Liver (tissue), 9 donors: ENCODE results near the gene TCERG1L. TPM values are rescaled to one million over a fixed set of nuclear protein-coding genes. Genes with fewer than 3 reads are reported as not detected.

ENCODE experiments used
- DNase-seq: peaks from one replicate; pipeline ENCODE4 v3.0.0-alpha.2; 2017; ENCODE audit warnings: low spot score
- H3K27ac ChIP-seq, 2 donors: one replicate each; pipeline ENCODE4 v1.7.0; 2013; ENCODE audit warnings: inconsistent platforms in 2 of 2, low read length in 2 of 2, control low read depth in 1 of 2, low read depth in 1 of 2, mild to moderate bottlenecking in 1 of 2
- H3K27me3 ChIP-seq, 4 donors: one replicate each; pipeline versions ENCODE4 v1.6.1 to v1.7.0; 2013; ENCODE audit warnings: low read length in 3 of 4, inconsistent platforms in 1 of 4, mild to moderate bottlenecking in 1 of 4, moderate library complexity in 1 of 4; ENCODE audit not compliant: control insufficient read depth in 4 of 4, insufficient read depth in 4 of 4
- H3K36me3 ChIP-seq, 4 donors: one replicate each; pipeline versions ENCODE4 v1.6.1 to v1.7.0; 2013; ENCODE audit warnings: low read length in 3 of 4, mild to moderate bottlenecking in 3 of 4, low read depth in 1 of 4, moderate library complexity in 1 of 4; ENCODE audit not compliant: control insufficient read depth in 4 of 4, insufficient read depth in 3 of 4
- H3K4me1 ChIP-seq, 4 donors: one replicate each; pipeline versions ENCODE4 v1.6.1 to v1.7.0; 2013; ENCODE audit warnings: low read length in 3 of 4, mild to moderate bottlenecking in 3 of 4, moderate library complexity in 1 of 4; ENCODE audit not compliant: control insufficient read depth in 4 of 4, insufficient read depth in 4 of 4
- H3K4me3 ChIP-seq, 3 donors: one replicate each; pipeline versions ENCODE4 v1.6.1 to v1.7.0; 2013; ENCODE audit warnings: low read length in 3 of 3, control low read depth in 1 of 3, low read depth in 1 of 3, mild to moderate bottlenecking in 1 of 3
- H3K9ac ChIP-seq, 2 donors: one replicate each; pipeline ENCODE4 v1.7.0; 2013; ENCODE audit warnings: low read length in 2 of 2, mild to moderate bottlenecking in 2 of 2, moderate library complexity in 2 of 2, control low read depth in 1 of 2, low read depth in 1 of 2
- H3K9me3 ChIP-seq, 4 donors: one replicate each; pipeline versions ENCODE4 v1.6.1 to v1.7.0; 2013; ENCODE audit warnings: low read length in 3 of 4; ENCODE audit not compliant: control insufficient read depth in 4 of 4
- EGR1 ChIP-seq, 2 donors: IDR thresholded peaks; 2 replicates each; pipeline ENCODE4 v1.6.1; 2016 to 2018; ENCODE audit warnings: antibody characterized with exemption in 2 of 2, low read depth in 2 of 2
- FOXA1 ChIP-seq: IDR thresholded peaks from 2 replicates; pipeline ENCODE4 v1.6.1; 2016; ENCODE audit warnings: antibody characterized with exemption
- FOXA2 ChIP-seq: IDR thresholded peaks from 2 replicates; pipeline ENCODE4 v1.6.1; 2016; ENCODE audit warnings: antibody characterized with exemption
- GABPA ChIP-seq, 2 donors: IDR thresholded peaks in 1 of 2; conservative IDR thresholded peaks in 1 of 2; 2 replicates each; pipeline ENCODE4 v1.6.1; 2016; ENCODE audit warnings: antibody characterized with exemption in 2 of 2, mild to moderate bottlenecking in 1 of 2, moderate library complexity in 1 of 2
- HNF4A ChIP-seq, 2 donors: conservative IDR thresholded peaks; 2 replicates each; pipeline ENCODE4 v1.6.1; 2016; ENCODE audit warnings: antibody characterized with exemption in 2 of 2, mild to moderate bottlenecking in 2 of 2
- HNF4G ChIP-seq: IDR thresholded peaks from 2 replicates; pipeline ENCODE4 v1.6.1; 2016; ENCODE audit warnings: antibody characterized with exemption
- JUND ChIP-seq, 2 donors: IDR thresholded peaks; 2 replicates each; pipeline ENCODE4 v1.6.1; 2016; ENCODE audit warnings: antibody characterized with exemption in 2 of 2
- NR2F2 ChIP-seq: IDR thresholded peaks from 2 replicates; pipeline ENCODE4 v1.6.1; 2016; ENCODE audit warnings: antibody characterized with exemption
- RAD21 ChIP-seq, 2 donors: IDR thresholded peaks; 2 replicates each; pipeline ENCODE4 v1.6.1; 2016; ENCODE audit warnings: antibody characterized with exemption in 2 of 2, mild to moderate bottlenecking in 2 of 2
- RXRA ChIP-seq, 2 donors: IDR thresholded peaks; 2 replicates each; pipeline ENCODE4 v1.6.1; 2017 to 2018; ENCODE audit warnings: antibody characterized with exemption in 2 of 2, mild to moderate bottlenecking in 1 of 2
- SP1 ChIP-seq: IDR thresholded peaks from 2 replicates; pipeline ENCODE4 v1.6.1; 2018; ENCODE audit warnings: antibody characterized with exemption, mild to moderate bottlenecking
- TAF1 ChIP-seq: conservative IDR thresholded peaks from 2 replicates; pipeline ENCODE4 v1.6.1; 2016; ENCODE audit warnings: antibody characterized with exemption, mild to moderate bottlenecking
- YY1 ChIP-seq: IDR thresholded peaks from 2 replicates; pipeline ENCODE4 v1.6.1; 2016; ENCODE audit warnings: antibody characterized with exemption, mild to moderate bottlenecking
- WGBS: extraction: QIAGEN DNeasy Blood & Tissue Kit; methylation state at CpG from one replicate; pipeline ENCODE4 v1.1.7; 2013; 5-methylcytosine and 5-hydroxymethylcytosine counted together
- polyA plus RNA-seq, 2 donors: library from polyadenylated mRNA; stranded (reverse) in 1 of 2; unstranded in 1 of 2; fragments of 200-250 nt in 1 of 2; fragments of >200 nt in 1 of 2; fragmentation: Nextera tagmentation in 1 of 2; extraction: Ambion mirVana in 1 of 2; gene quantifications; one replicate each; pipeline versions ENCODE4 v1.2.1 to v1.2.3, GENCODE V29; 2013 to 2015
- total RNA-seq, 2 donors: library from RNA; depleted of rRNA; stranded (reverse); fragments of >200 nt; gene quantifications; one replicate each; pipeline ENCODE4 v1.2.3, GENCODE V29; 2014
- TF ChIP-seq, protein P1 (sequence below): IDR thresholded peaks from 2 replicates; pipeline ENCODE4 v1.6.1; 2016; ENCODE audit warnings: antibody characterized with exemption
- TF ChIP-seq, protein P2 (sequence below): IDR thresholded peaks from 2 replicates; pipeline ENCODE4 v1.6.1; 2016; ENCODE audit warnings: antibody characterized with exemption
- TF ChIP-seq, protein P3 (sequence below): fragments of 150-350 bp; IDR thresholded peaks from 2 replicates; pipeline ENCODE4 v1.5.1; 2017; ENCODE audit warnings: improper control_type of control experiment, low read depth, low read length; ENCODE audit not compliant: missing input control
- donor health status: healthy.
- donor health status: healthy.
- donor health status: healthy.
- donor health status: healthy.
- donor health status: healthy.

Gene TCERG1L
- total and polyA plus RNA-seq, 4 donors = not detected

DNA sequence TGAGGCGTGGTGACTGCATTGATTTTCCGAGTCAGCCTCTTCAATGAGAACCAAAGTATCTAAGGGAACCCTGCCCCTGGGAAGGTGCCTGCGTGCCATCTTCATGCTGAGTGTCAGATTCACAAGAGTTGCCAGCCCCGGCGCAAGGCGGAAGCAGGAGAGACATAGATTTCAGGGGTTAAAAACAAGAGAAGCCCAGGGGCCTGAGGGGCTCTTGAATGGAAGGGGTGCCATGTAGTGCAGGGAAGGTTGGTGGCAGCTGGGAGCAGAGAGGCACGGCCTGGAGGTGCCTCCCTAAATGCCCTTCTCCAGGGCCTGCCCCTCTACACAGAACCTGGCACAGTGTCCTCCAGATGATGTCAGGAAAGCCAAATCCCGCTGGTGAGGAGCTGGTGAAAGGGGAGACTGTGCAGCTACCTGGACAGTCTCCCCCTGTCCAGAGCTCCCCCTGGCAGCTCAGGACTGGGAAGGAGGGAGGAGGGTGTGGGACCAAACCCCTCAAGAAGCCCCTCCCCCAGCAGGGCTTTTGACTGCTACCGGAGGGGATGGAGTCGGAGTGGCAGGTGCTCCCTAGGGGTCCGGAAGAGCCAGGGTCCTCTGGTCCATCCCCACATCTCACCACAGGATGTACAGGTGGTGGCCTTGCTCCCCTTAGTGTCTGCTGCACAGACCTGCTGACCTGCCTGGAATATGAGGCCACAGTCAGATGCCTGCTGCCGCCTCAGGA lies 137.9 kb downstream of the TCERG1L start:
- 87% methylated on average over 12 of the region's 12 CpGs for WGBS
- Histone ChIP-seq H3K9me3 (no peaks in the 10 kb centered on the region), H3K27me3 (no peaks in the 10 kb centered on the region), H3K4me1 (no peaks in the 10 kb centered on the region), H3K27ac (no peak overlapping the region), H3K4me3 (no peak overlapping the region), H3K9ac (no peak overlapping the region), H3K36me3 (no peaks in the 10 kb centered on the region)
- DNase-seq = no peak
- TF ChIP-seq NR2F2 (no peak), RAD21 (IDR thresholded peaks at IDR 0.05) (no peak)

DNA sequence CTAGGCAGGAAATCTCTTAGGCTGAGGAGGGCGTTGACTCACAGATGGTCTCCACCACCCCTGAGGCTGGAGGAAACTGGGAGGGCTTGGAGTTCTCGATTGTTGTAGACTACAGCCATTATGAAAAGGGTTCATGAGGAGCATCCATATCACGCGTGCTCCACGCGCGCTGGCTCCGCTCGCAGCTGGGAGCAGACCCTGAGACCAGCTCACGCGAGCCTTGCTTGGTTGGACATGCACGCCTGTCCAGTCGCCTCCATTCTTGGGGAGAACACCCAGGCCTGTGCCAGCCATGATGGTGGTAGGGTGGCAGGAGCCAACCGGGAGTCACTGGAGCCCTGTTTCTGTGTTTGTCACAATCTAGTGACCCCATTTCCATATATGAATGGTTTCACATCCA lies 139.1 kb downstream of the TCERG1L start:
- DNase-seq = no peak
- TF ChIP-seq, protein P1, sequence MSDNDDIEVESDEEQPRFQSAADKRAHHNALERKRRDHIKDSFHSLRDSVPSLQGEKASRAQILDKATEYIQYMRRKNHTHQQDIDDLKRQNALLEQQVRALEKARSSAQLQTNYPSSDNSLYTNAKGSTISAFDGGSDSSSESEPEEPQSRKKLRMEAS = no peak
- TF ChIP-seq JUND (IDR thresholded peaks at IDR 0.05) = no peak
- TF ChIP-seq NR2F2 = no peak
- TF ChIP-seq EGR1 (IDR thresholded peaks at IDR 0.05; ENCODE audit: low read depth in 2 of 2) = no peak
- TF ChIP-seq TAF1 = no peak
- no peak for TF ChIP-seq RXRA (IDR thresholded peaks at IDR 0.05)
- no peak for TF ChIP-seq FOXA2
- TF ChIP-seq GABPA (IDR thresholded peaks at IDR 0.05 in 1 of 2, conservative IDR thresholded peaks at IDR 0.05 in 1 of 2) = no peak

DNA sequence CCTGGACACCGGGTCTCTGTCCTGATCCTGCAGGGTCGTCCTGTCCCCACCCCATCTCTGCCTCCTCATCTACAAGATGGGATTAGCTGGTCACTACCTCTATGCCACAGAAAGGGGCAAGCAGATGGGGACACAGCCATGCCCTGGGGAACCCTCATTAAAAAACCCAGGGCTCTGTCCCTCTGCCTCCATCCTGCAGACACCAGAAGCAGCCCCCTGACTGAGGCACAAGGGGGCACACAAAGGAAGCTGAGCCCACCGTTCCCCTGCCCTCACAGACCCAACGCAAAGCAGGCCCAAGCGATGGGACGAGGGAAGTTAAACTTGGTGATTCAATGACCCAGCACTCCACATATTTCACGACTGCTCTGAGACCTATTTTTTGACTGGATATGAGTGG lies 142.4 kb downstream of the TCERG1L start:
- no peak overlapping the region for H3K27ac ChIP-seq
- H3K36me3 ChIP-seq = no peaks in the 10 kb centered on the region
- no peak for DNase-seq
- H3K9ac ChIP-seq = no peak overlapping the region
- WGBS = 76% methylated on average over 7 of the region's 7 CpGs
- H3K27me3 ChIP-seq = peaks cover 0 to 5% (median 0%) of the 10 kb centered on the region in 4 donors
- H3K4me1 ChIP-seq = no peaks in the 10 kb centered on the region
- TF ChIP-seq, protein P2, sequence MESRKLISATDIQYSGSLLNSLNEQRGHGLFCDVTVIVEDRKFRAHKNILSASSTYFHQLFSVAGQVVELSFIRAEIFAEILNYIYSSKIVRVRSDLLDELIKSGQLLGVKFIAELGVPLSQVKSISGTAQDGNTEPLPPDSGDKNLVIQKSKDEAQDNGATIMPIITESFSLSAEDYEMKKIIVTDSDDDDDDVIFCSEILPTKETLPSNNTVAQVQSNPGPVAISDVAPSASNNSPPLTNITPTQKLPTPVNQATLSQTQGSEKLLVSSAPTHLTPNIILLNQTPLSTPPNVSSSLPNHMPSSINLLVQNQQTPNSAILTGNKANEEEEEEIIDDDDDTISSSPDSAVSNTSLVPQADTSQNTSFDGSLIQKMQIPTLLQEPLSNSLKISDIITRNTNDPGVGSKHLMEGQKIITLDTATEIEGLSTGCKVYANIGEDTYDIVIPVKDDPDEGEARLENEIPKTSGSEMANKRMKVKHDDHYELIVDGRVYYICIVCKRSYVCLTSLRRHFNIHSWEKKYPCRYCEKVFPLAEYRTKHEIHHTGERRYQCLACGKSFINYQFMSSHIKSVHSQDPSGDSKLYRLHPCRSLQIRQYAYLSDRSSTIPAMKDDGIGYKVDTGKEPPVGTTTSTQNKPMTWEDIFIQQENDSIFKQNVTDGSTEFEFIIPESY = no peak
- TF ChIP-seq GABPA (IDR thresholded peaks at IDR 0.05 in 1 of 2, conservative IDR thresholded peaks at IDR 0.05 in 1 of 2) = no peak
- TF ChIP-seq EGR1 (IDR thresholded peaks at IDR 0.05; ENCODE audit: low read depth in 2 of 2) = no peak
- TF ChIP-seq SP1 = no peak
- TF ChIP-seq FOXA1 = no peak
- TF ChIP-seq NR2F2 = no peak
- TF ChIP-seq YY1 = no peak
- TF ChIP-seq, protein P1 = no peak
- TF ChIP-seq HNF4G = no peak
- TF ChIP-seq RXRA (IDR thresholded peaks at IDR 0.05) = no peak
- TF ChIP-seq HNF4A (conservative IDR thresholded peaks at IDR 0.05) = no peak
- TF ChIP-seq, protein P3, sequence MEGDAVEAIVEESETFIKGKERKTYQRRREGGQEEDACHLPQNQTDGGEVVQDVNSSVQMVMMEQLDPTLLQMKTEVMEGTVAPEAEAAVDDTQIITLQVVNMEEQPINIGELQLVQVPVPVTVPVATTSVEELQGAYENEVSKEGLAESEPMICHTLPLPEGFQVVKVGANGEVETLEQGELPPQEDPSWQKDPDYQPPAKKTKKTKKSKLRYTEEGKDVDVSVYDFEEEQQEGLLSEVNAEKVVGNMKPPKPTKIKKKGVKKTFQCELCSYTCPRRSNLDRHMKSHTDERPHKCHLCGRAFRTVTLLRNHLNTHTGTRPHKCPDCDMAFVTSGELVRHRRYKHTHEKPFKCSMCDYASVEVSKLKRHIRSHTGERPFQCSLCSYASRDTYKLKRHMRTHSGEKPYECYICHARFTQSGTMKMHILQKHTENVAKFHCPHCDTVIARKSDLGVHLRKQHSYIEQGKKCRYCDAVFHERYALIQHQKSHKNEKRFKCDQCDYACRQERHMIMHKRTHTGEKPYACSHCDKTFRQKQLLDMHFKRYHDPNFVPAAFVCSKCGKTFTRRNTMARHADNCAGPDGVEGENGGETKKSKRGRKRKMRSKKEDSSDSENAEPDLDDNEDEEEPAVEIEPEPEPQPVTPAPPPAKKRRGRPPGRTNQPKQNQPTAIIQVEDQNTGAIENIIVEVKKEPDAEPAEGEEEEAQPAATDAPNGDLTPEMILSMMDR = no peak
- no peak for TF ChIP-seq TAF1
- TF ChIP-seq FOXA2 = no peak
- TF ChIP-seq JUND (IDR thresholded peaks at IDR 0.05) = no peak
- H3K9me3 ChIP-seq = no peaks in the 10 kb centered on the region
- H3K4me3 ChIP-seq = no peak overlapping the region

More for the DNA sequence above, 139.1 kb downstream of the TCERG1L start:
- no peak overlapping the region for H3K27ac ChIP-seq
- H3K9me3 ChIP-seq = no peaks in the 10 kb centered on the region
- H3K27me3 ChIP-seq = peaks cover 0 to 5% (median 0%) of the 10 kb centered on the region in 4 donors
- H3K36me3 ChIP-seq = no peaks in the 10 kb centered on the region
- WGBS = 83% methylated on average over 14 of the region's 14 CpGs
- H3K4me3 ChIP-seq = no peak overlapping the region
- H3K9ac ChIP-seq = no peak overlapping the region
- no peaks in the 10 kb centered on the region for H3K4me1 ChIP-seq
